KMS-11 (cell line): ENCODE results near the gene RNF144A.

Experiments used
- H2AFZ ChIP-seq: fragments of 200-600 bp; sonication (generic); 2 replicates; pipeline ENCODE4 v1.6.1; 2016; ENCODE audit warnings: antibody characterized with exemption, mixed run types, low read depth
- H3K27ac ChIP-seq: fragments of 200-600 bp; sonication (generic); 2 replicates; pipeline ENCODE4 v1.6.1; 2016; ENCODE audit warnings: mild to moderate bottlenecking, mixed run types
- H3K27me3 ChIP-seq: fragments of 200-600 bp; sonication (generic); 2 replicates; pipeline ENCODE4 v1.6.1; 2017; ENCODE audit warnings: mild to moderate bottlenecking, low read depth, mixed run types, moderate library complexity; ENCODE audit not compliant: insufficient read depth
- H3K36me3 ChIP-seq: fragments of 200-600 bp; sonication (generic); 2 replicates; pipeline ENCODE4 v1.6.1; 2017; ENCODE audit warnings: mild to moderate bottlenecking, mixed run types; ENCODE audit not compliant: insufficient read depth
- H3K4me1 ChIP-seq: fragments of 200-600 bp; sonication (generic); 2 replicates; pipeline ENCODE4 v1.6.1; 2016; ENCODE audit warnings: mild to moderate bottlenecking, low read depth, mixed run types; ENCODE audit not compliant: poor library complexity, severe bottlenecking
- H3K4me2 ChIP-seq: fragments of 200-600 bp; sonication (generic); 2 replicates; pipeline ENCODE4 v1.7.0; 2016; ENCODE audit warnings: mild to moderate bottlenecking, mixed run types
- H3K4me3 ChIP-seq: fragments of 200-600 bp; sonication (generic); IDR thresholded peaks from 2 replicates; pipeline ENCODE4 v1.6.1; 2017; ENCODE audit warnings: low read depth, low read length, mixed read lengths; ENCODE audit not compliant: insufficient read depth
- H3K79me2 ChIP-seq: fragments of 200-600 bp; sonication (generic); 2 replicates; pipeline ENCODE4 v1.6.1; 2016; ENCODE audit warnings: low read depth, mixed run types; ENCODE audit not compliant: insufficient read depth
- H3K9ac ChIP-seq: fragments of 200-600 bp; sonication (generic); 2 replicates; pipeline ENCODE4 v1.6.1; 2016; ENCODE audit warnings: mild to moderate bottlenecking, mixed run types
- H4K20me1 ChIP-seq: fragments of 200-600 bp; sonication (generic); 2 replicates; pipeline ENCODE4 v1.6.1; 2016; ENCODE audit warnings: mild to moderate bottlenecking, mixed run types; ENCODE audit not compliant: insufficient read depth
- TF ChIP-seq, protein P1 (sequence below): fragments of 200-600 bp; sonication (generic); conservative IDR thresholded peaks from 2 replicates; pipeline ENCODE4 v1.6.1; 2017; ENCODE audit warnings: low read depth, mild to moderate bottlenecking, antibody characterized with exemption, low read length, moderate library complexity, mixed read lengths

Gene RNF144A

DNA sequence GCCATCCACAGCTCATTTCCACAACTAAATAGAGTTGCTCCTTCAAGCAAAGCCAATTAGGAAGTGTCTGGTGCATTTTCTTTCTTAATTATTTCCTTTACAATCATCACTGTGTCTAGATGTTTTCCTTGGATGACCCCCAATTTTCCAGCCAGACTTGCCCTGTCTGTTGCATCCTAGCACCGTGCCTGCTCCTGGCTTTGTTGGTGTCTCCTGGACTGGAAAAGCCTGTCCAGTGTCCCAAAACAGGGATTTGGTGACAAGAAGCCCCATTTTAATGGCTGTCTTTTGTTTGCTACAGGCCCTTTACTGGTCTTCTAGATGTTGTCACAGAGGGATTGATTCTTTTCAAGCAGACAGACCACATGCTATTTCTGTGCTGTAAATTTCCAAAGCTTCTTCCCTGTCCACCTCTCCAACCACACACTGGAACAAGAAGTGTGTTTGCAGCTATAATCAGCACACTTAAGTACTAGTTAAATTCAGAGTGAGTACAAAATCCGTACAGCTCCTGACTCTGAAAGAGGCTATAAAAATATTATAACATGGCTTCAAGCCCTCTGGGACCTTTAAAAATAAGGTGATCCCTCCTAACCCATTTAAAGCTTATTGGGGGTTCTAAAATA, 38.4 kb downstream of the RNF144A start:
- H3K4me3 ChIP-seq: no peak overlapping the region
- H3K9ac ChIP-seq: no peak overlapping the region
- no peaks in the 10 kb centered on the region for H3K36me3 ChIP-seq
- H4K20me1 ChIP-seq: no peaks in the 10 kb centered on the region
- no peak overlapping the region for H3K27ac ChIP-seq
- no peak overlapping the region for H2AFZ ChIP-seq
- no peaks in the 10 kb centered on the region for H3K27me3 ChIP-seq
- TF ChIP-seq, protein P1, sequence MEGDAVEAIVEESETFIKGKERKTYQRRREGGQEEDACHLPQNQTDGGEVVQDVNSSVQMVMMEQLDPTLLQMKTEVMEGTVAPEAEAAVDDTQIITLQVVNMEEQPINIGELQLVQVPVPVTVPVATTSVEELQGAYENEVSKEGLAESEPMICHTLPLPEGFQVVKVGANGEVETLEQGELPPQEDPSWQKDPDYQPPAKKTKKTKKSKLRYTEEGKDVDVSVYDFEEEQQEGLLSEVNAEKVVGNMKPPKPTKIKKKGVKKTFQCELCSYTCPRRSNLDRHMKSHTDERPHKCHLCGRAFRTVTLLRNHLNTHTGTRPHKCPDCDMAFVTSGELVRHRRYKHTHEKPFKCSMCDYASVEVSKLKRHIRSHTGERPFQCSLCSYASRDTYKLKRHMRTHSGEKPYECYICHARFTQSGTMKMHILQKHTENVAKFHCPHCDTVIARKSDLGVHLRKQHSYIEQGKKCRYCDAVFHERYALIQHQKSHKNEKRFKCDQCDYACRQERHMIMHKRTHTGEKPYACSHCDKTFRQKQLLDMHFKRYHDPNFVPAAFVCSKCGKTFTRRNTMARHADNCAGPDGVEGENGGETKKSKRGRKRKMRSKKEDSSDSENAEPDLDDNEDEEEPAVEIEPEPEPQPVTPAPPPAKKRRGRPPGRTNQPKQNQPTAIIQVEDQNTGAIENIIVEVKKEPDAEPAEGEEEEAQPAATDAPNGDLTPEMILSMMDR: no peak
- peaks cover 3% of the 10 kb centered on the region for H3K4me1 ChIP-seq
- no peak overlapping the region for H3K4me2 ChIP-seq
- H3K79me2 ChIP-seq: no peaks in the 10 kb centered on the region

DNA sequence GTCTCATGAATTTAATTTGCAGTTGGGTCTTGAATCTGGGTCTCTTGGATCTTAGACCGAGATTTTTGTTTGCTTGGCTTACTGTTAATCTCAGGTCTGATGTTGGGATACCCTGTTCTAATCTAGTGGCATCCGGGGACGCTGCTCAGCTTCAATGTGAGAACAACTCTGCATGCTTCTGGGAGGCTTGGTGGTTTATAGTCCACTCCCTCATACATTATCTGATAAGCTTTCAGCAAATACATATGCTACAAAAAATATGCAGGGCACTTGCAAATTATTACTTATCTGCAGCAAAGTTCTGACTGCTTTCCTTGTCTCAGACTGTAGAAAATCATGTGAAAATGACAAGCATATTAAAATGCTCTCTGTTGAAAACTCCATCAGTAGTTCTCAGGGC, 39.4 kb downstream of the RNF144A start:
- Histone ChIP-seq H3K27me3 (no peaks in the 10 kb centered on the region), H3K4me3 (no peak overlapping the region), H3K79me2 (no peaks in the 10 kb centered on the region), H2AFZ (no peak overlapping the region), H4K20me1 (no peaks in the 10 kb centered on the region), H3K4me1 (no peaks in the 10 kb centered on the region), H3K4me2 (no peak overlapping the region), H3K36me3 (no peaks in the 10 kb centered on the region), H3K9ac (no peak overlapping the region), H3K27ac (no peak overlapping the region)
- TF ChIP-seq, protein P1: no peak

DNA sequence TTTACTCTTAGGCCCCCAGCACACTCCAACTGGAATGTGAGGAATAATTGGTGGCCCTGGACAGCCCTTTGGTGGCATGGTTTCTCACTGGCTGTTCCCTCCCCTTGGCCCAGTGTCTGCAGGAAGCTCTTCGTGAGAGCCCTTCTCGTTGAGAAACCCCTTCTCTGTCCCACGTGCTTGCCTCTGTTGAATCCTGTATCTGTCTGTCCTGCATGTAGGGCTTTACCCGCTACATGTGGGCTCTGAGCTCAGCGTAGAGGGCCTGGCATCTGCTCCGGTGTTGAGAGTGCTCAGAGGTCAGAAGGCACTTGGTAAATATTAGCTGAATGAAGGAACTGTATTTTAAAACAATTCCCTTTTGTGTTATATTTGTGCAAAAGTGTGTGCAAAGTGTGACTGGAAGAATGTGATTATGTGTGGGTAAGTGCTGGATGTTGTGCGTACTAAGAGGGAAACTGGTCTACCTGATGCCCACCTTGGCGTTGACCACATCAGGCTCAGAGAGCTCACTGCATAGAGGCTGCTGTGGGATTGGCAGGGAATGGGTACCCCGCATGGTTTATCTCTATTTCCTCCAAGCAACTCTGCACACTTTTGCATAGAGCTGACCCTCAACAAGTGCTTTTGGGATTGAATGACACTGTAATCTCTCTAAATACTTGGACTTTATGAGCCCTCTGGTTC, 40.0 kb downstream of the RNF144A start:
- TF ChIP-seq, protein P1: no peak
- Histone ChIP-seq H3K27ac (no peak overlapping the region), H2AFZ (no peak overlapping the region), H3K79me2 (no peaks in the 10 kb centered on the region), H4K20me1 (no peaks in the 10 kb centered on the region), H3K4me1 (no peaks in the 10 kb centered on the region), H3K4me3 (no peak overlapping the region), H3K27me3 (no peaks in the 10 kb centered on the region), H3K4me2 (no peak overlapping the region), H3K9ac (no peak overlapping the region), H3K36me3 (no peaks in the 10 kb centered on the region)

DNA sequence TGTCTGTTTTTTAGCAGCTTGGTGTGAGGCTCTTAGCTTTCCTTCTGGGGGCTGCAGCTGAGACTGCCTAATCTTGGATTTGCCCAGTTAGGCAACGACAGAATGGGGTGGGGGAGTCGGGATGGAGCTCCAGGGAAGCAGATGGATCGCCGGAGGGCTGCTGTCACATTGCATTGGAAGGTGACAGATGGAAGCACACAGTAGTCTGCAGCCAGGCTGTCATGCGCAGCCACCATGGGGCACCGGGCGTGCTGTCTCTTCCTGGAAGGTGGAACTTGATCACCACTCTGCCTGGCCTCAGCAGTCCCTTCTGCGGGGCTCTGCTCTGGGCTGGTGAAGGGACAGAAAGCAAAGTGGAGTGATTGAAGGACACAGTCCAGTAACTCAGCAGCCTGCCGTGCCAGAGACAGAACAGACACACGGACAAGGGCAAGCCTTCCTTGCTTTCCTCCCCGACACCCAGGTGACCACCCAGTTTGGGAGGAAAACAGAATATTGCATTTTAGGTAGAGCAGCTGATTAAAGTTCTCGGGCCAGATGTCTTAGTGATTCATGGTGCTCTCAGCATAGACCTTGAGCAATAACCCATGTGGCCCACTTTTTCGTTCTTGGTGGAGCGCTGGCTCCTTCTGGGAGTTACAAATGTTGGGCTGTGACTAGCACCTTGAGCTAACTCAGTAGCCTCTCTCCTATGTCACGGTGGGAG, 40.9 kb downstream of the RNF144A start:
- H3K4me3 ChIP-seq: no peak overlapping the region

More for the DNA sequence above, 40.9 kb downstream of the RNF144A start:
- TF ChIP-seq, protein P1: no peak
- Histone ChIP-seq H4K20me1 (no peaks in the 10 kb centered on the region), H3K27me3 (no peaks in the 10 kb centered on the region), H3K36me3 (no peaks in the 10 kb centered on the region), H3K27ac (no peak overlapping the region), H3K79me2 (no peaks in the 10 kb centered on the region), H3K9ac (no peak overlapping the region), H3K4me2 (no peak overlapping the region), H3K4me1 (no peaks in the 10 kb centered on the region), H2AFZ (no peak overlapping the region)
